Right lobe of liver (tissue), 6 donors: ENCODE data around the gene TMEM269. TPM values are rescaled to one million over a fixed set of nuclear protein-coding genes. Genes with fewer than 3 reads are reported as not detected.

Experiments used
- ATAC-seq, 4 donors: fragments of 200-7000 bp; cut with Tn5 transposase; one replicate each; pipeline ENCODE4 v1.9.1; 2020; ENCODE audit warnings: mild to moderate bottlenecking in 4 of 4, moderate library complexity in 4 of 4
- DNase-seq, 3 donors: peaks; one replicate each; pipeline ENCODE4 v3.0.0-alpha.2; 2020
- H3K27ac ChIP-seq, 3 donors: fragments of 200-600 bp; one replicate each; pipeline ENCODE4 v1.8.0; 2022
- H3K27me3 ChIP-seq, 2 donors: fragments of 200-600 bp; one replicate each; pipeline ENCODE4 v1.8.0; 2022
- H3K36me3 ChIP-seq, 4 donors: fragments of 200-600 bp; sonication (generic) in 1 of 4; one replicate each; pipeline versions ENCODE4 v1.5.1 to v1.8.0; 2017 to 2022; ENCODE audit warnings: control low read depth in 1 of 4
- H3K4me1 ChIP-seq, 4 donors: fragments of 200-600 bp; sonication (generic) in 1 of 4; one replicate each; pipeline versions ENCODE4 v1.5.1 to v1.8.0; 2017 to 2022; ENCODE audit warnings: control low read depth in 1 of 4
- H3K4me3 ChIP-seq, 3 donors: fragments of 200-600 bp; one replicate each; pipeline ENCODE4 v1.8.0; 2022
- H3K9me3 ChIP-seq, 4 donors: fragments of 200-600 bp; sonication (generic) in 1 of 4; one replicate each; pipeline versions ENCODE4 v1.5.1 to v1.8.0; 2017 to 2022; ENCODE audit warnings: control low read depth in 1 of 4
- CTCF ChIP-seq, 4 donors: fragments of 200-600 bp in 3 of 4; fragments of 450-650 bp in 1 of 4; IDR thresholded peaks; one replicate each; pipeline versions ENCODE4 v1.5.1 to v1.8.0; 2016 to 2022; ENCODE audit warnings: antibody characterized with exemption in 4 of 4, mild to moderate bottlenecking in 2 of 4
- POLR2A ChIP-seq: fragments of 450-650 bp; IDR thresholded peaks from one replicate; pipeline ENCODE4 v1.6.1; 2017; ENCODE audit warnings: antibody characterized with exemption, mild to moderate bottlenecking
- WGBS: methylation state at CpG from one replicate; pipeline ENCODE4 v1.1.6; 2018; ENCODE audit warnings: low coverage, low lambda C conversion rate; ENCODE audit not compliant: insufficient coverage; ENCODE audit errors: missing lambda C conversion rate; 5-methylcytosine and 5-hydroxymethylcytosine counted together
- intact Hi-C, 2 donors: fragments of 100-400 bp; cut with DNase I; formaldehyde crosslinking; loops; one replicate each; pipeline versions ENCODE4 v1.11.2 to v1.14.1; 2022
- long read RNA-seq: library from polyadenylated mRNA; unstranded; transcript quantifications from one replicate; pipeline ENCODE4 v2.0.0, GENCODE V29; 2019
- total RNA-seq, 6 experiments: library from RNA; depleted of rRNA in 2 of 6; stranded (reverse); fragments of >200 nt in 2 of 6; fragmentation: NEBNext Ultra II Directional in 3 of 6; extraction: Animal tissue kit (Norgen Biotek cat#: 25700) in 3 of 6; gene quantifications; one replicate each; pipeline versions ENCODE4 v1.1.0 to v1.2.4, GENCODE V29; 2016 to 2023
- donor health status: DM: no; HTN: yes; CAD: no.
- donor health status: DM: no; HTN: no; CAD: no.
- donor health status: DM: no; HTN: no; CAD: no.
- donor health status: DM: no; HTN: yes; CAD: no.
- donor health status: DM: no; HTN: yes; CAD: no.

TMEM269 gene
- total RNA-seq, result under 1 TPM in 1 of 6 experiments, not detected in 5; 0.07 TPM
- long read RNA-seq, result 0 reads

- DNase-seq (peak in 1 of 3 donors; percentile 30), ATAC-seq (peak; percentile 44 to 53 (median 50))
- TF ChIP-seq POLR2A (no peak), CTCF (IDR thresholded peaks at IDR 0.05) (no peak)
- Histone ChIP-seq H3K27me3 (no peaks in the 10 kb centered on the region), H3K9me3 (no peaks in the 10 kb centered on the region), H3K36me3 (no peaks in the 10 kb centered on the region), H3K4me3 (peak within 1 kb of the TSS; percentile 14 to 35 (median 21)), H3K27ac (no peak within 1 kb of the TSS), H3K4me1 (peaks cover 0 to 7% (median 0%) of the 10 kb centered on the region in 4 donors)
- intact Hi-C loops, result no loop called here
- 17% methylated on average over 13 of the region's 54 CpGs for WGBS
These were observed at the start of gene TMEM269 for GRCh38 chr1:42784946-42785693. Gene TMEM269, plus strand, starts transcription at chr1:42784991. Its CDS starts 4,903 bp downstream, at chr1:42789894.

GRCh38 chr1:42735056-42735455 is 49.7 kb upstream of the TMEM269 start:
- no CpG with 5 or more reads among the region's 11 CpGs for WGBS
- intact Hi-C loops, result no loop called here
- Histone ChIP-seq H3K27ac (no peak overlapping the region), H3K9me3 (no peaks in the 10 kb centered on the region), H3K4me3 (no peak overlapping the region), H3K36me3 (no peaks in the 10 kb centered on the region), H3K4me1 (peaks cover 0 to 10% (median 0%) of the 10 kb centered on the region in 4 donors), H3K27me3 (no peaks in the 10 kb centered on the region)
- ATAC-seq (no peak), DNase-seq (no peak)
- TF ChIP-seq POLR2A (no peak), CTCF (IDR thresholded peaks at IDR 0.05) (no peak)

GRCh38 chr1:42735477-42736105 is 49.2 kb upstream of the TMEM269 start:
- H3K27me3 ChIP-seq, result no peaks in the 10 kb centered on the region
- H3K4me1 ChIP-seq, result peaks cover 0 to 13% (median 0%) of the 10 kb centered on the region in 4 donors
- H3K27ac ChIP-seq, result no peak overlapping the region
- H3K36me3 ChIP-seq, result no peaks in the 10 kb centered on the region
- ATAC-seq, result no peak
- WGBS, result no CpG with 5 or more reads among the region's 14 CpGs
- no peak overlapping the region for H3K4me3 ChIP-seq
- intact Hi-C loops, result no loop called here
- no peaks in the 10 kb centered on the region for H3K9me3 ChIP-seq
- no peak for DNase-seq
- TF ChIP-seq POLR2A (no peak), CTCF (IDR thresholded peaks at IDR 0.05) (no peak)

GRCh38 chr1:42736152-42736551 is 48.6 kb upstream of the TMEM269 start:
- no peaks in the 10 kb centered on the region for H3K9me3 ChIP-seq
- TF ChIP-seq CTCF (IDR thresholded peaks at IDR 0.05) (no peak), POLR2A (no peak)
- no peaks in the 10 kb centered on the region for H3K36me3 ChIP-seq
- DNase-seq, result peak in 1 of 3 donors; percentile 23
- 13% methylated on average over 1 of the region's 4 CpGs for WGBS
- H3K4me1 ChIP-seq, result peaks cover 0 to 13% (median 0%) of the 10 kb centered on the region in 4 donors
- no peak overlapping the region for H3K4me3 ChIP-seq
- H3K27me3 ChIP-seq, result no peaks in the 10 kb centered on the region
- peak in 3 of 4 donors; percentile 18 to 41 (median 20) for ATAC-seq
- H3K27ac ChIP-seq, result no peak overlapping the region
- intact Hi-C loops, result no loop called here
